WTC11 (cell line): Measurements from ENCODE around the gene CNTN1. TPM values are rescaled to one million over a fixed set of nuclear protein-coding genes. Genes with fewer than 3 reads are reported as not detected.

Experiments used
- ATAC-seq: fragments of 200-7000 bp; cut with Tn5 transposase; 2 replicates; pipeline ENCODE4 v1.10.0; 2021; ENCODE audit warnings: mild to moderate bottlenecking, moderate library complexity
- CTCF ChIA-PET: fragments of 300-600 bp; sonication (Branson Sonifier 250); formaldehyde crosslinking; loops from one replicate; lab custom pipeline; 2021; ENCODE audit warnings: antibody characterized with exemption; lab: Charles Lee
- POLR2A ChIA-PET: fragments of 350-600 bp; sonication (Branson Sonifier 250); formaldehyde crosslinking; loops from one replicate; lab custom pipeline; 2021; ENCODE audit warnings: antibody characterized with exemption; lab: Charles Lee
- DNase-seq: peaks from one replicate; pipeline ENCODE4 v3.0.0; 2021; ENCODE audit warnings: low spot score
- H3K27ac Mint-ChIP-seq: 2 replicates; pipeline ENCODE4 v1.8.0; 2021; ENCODE audit warnings: mixed read lengths
- H3K27me3 Mint-ChIP-seq: 2 replicates; pipeline ENCODE4 v1.8.0; 2021; ENCODE audit warnings: low read depth, mild to moderate bottlenecking, moderate library complexity, mixed read lengths
- H3K36me3 Mint-ChIP-seq: 2 replicates; pipeline ENCODE4 v1.8.0; 2021; ENCODE audit warnings: mixed read lengths
- H3K4me1 Mint-ChIP-seq: 2 replicates; pipeline ENCODE4 v1.8.0; 2022; ENCODE audit warnings: mixed read lengths
- H3K4me3 Mint-ChIP-seq: 2 replicates; pipeline ENCODE4 v1.8.0; 2021; ENCODE audit warnings: mild to moderate bottlenecking, moderate library complexity, mixed read lengths
- H3K9me3 Mint-ChIP-seq: 2 replicates; pipeline ENCODE4 v1.8.0; 2021; ENCODE audit warnings: mixed read lengths
- ESRRA ChIP-seq: sonication (generic); formaldehyde crosslinking; IDR thresholded peaks from 2 replicates; pipeline ENCODE4 v1.8.1; 2022; ENCODE audit warnings: mild to moderate bottlenecking, missing genetic modification reagents, borderline replicate concordance
- ETV6 ChIP-seq: sonication (generic); formaldehyde crosslinking; IDR thresholded peaks from 2 replicates; pipeline ENCODE4 v1.8.1; 2022; ENCODE audit warnings: mild to moderate bottlenecking, missing genetic modification reagents
- FOXJ3 ChIP-seq: sonication (generic); formaldehyde crosslinking; IDR thresholded peaks from 2 replicates; pipeline ENCODE4 v1.9.0; 2021; ENCODE audit warnings: missing genetic modification reagents, mild to moderate bottlenecking, borderline replicate concordance
- HMGA2 ChIP-seq: fragments of 250-450 bp; sonication (Bioruptor Pico); IDR thresholded peaks from 2 replicates; pipeline ENCODE4 v1.4.0; 2021; ENCODE audit warnings: mild to moderate bottlenecking, moderate library complexity
- NR3C1 ChIP-seq: sonication (generic); formaldehyde crosslinking; conservative IDR thresholded peaks from 2 replicates; pipeline ENCODE4 v1.8.1; 2023; ENCODE audit warnings: low read depth, mild to moderate bottlenecking, missing genetic modification reagents
- ZNF232 ChIP-seq: sonication (generic); formaldehyde crosslinking; IDR thresholded peaks from 2 replicates; pipeline ENCODE4 v1.8.0; 2022; ENCODE audit warnings: mild to moderate bottlenecking, missing genetic modification reagents
- ZNF416 ChIP-seq: fragments of 250-450 bp; sonication (Bioruptor Pico); IDR thresholded peaks from 2 replicates; pipeline ENCODE4 v1.9.0; 2021; ENCODE audit warnings: mild to moderate bottlenecking, inconsistent platforms
- ZNF423 ChIP-seq: fragments of 250-450 bp; sonication (Bioruptor Pico); IDR thresholded peaks from 2 replicates; pipeline ENCODE4 v2.1.2; 2022; ENCODE audit warnings: mild to moderate bottlenecking, moderate library complexity
- total RNA-seq: library from RNA; stranded (reverse); gene quantifications from 3 replicates; pipeline ENCODE4 v1.2.3, GENCODE V29; 2021
- TF ChIP-seq, protein P1 (sequence below): fragments of 200-600 bp; IDR thresholded peaks from 2 replicates; pipeline ENCODE4 v1.8.0; 2022; ENCODE audit warnings: antibody characterized with exemption
- TF ChIP-seq, protein P2 (sequence below): sonication (generic); formaldehyde crosslinking; IDR thresholded peaks from 2 replicates; pipeline ENCODE4 v1.8.1; 2023; ENCODE audit warnings: mild to moderate bottlenecking, moderate library complexity, missing genetic modification reagents
- TF ChIP-seq, protein P3 (sequence below): sonication (generic); formaldehyde crosslinking; IDR thresholded peaks from 2 replicates; pipeline ENCODE4 v1.8.0; 2023; ENCODE audit warnings: mild to moderate bottlenecking, missing genetic modification reagents
- TF ChIP-seq, protein P4 (sequence below): sonication (generic); formaldehyde crosslinking; conservative IDR thresholded peaks from 2 replicates; pipeline ENCODE4 v1.8.1; 2023; ENCODE audit warnings: mild to moderate bottlenecking, low read depth, missing genetic modification reagents, moderate library complexity
- TF ChIP-seq, protein P5 (sequence below): sonication (generic); formaldehyde crosslinking; IDR thresholded peaks from 2 replicates; pipeline ENCODE4 v1.8.0; 2022; ENCODE audit warnings: missing genetic modification reagents
- TF ChIP-seq, protein P6 (sequence below): sonication (generic); formaldehyde crosslinking; IDR thresholded peaks from 2 replicates; pipeline ENCODE4 v1.8.1; 2022; ENCODE audit warnings: low read depth, missing genetic modification reagents, borderline replicate concordance

CNTN1 gene
- total RNA-seq, 1 experiment from 2014 or later: 16.9 TPM

DNA sequence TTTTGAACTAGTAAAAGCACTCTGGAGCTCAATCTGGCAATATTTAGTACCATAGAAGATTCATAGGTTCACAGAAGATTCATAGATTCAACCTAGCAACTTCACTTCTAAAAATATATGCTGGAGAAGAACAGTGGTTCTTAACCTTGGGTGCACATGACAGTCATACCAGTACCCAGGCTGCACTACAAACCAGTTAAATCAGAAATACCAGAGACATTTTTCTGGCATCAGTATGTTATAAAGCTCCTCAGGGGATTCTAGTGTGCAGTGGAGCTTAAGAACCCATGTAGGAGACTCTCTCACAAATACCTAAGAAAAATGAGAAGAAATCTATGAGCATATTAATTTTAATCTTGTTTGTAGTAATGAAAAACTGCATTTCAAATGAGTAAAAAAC lies 46.6 kb downstream of the CNTN1 start (continued):
- TF ChIP-seq ZNF423 (CRISPR knock-in tag) (no peak), ZNF232 (CRISPR knock-in tag) (no peak), FOXJ3 (CRISPR knock-in tag) (no peak), HMGA2 (CRISPR knock-in tag) (no peak), ZNF416 (no peak), ESRRA (CRISPR knock-in tag) (no peak)
- TF ChIP-seq, protein P1, sequence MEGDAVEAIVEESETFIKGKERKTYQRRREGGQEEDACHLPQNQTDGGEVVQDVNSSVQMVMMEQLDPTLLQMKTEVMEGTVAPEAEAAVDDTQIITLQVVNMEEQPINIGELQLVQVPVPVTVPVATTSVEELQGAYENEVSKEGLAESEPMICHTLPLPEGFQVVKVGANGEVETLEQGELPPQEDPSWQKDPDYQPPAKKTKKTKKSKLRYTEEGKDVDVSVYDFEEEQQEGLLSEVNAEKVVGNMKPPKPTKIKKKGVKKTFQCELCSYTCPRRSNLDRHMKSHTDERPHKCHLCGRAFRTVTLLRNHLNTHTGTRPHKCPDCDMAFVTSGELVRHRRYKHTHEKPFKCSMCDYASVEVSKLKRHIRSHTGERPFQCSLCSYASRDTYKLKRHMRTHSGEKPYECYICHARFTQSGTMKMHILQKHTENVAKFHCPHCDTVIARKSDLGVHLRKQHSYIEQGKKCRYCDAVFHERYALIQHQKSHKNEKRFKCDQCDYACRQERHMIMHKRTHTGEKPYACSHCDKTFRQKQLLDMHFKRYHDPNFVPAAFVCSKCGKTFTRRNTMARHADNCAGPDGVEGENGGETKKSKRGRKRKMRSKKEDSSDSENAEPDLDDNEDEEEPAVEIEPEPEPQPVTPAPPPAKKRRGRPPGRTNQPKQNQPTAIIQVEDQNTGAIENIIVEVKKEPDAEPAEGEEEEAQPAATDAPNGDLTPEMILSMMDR: no peak
- TF ChIP-seq, protein P2, sequence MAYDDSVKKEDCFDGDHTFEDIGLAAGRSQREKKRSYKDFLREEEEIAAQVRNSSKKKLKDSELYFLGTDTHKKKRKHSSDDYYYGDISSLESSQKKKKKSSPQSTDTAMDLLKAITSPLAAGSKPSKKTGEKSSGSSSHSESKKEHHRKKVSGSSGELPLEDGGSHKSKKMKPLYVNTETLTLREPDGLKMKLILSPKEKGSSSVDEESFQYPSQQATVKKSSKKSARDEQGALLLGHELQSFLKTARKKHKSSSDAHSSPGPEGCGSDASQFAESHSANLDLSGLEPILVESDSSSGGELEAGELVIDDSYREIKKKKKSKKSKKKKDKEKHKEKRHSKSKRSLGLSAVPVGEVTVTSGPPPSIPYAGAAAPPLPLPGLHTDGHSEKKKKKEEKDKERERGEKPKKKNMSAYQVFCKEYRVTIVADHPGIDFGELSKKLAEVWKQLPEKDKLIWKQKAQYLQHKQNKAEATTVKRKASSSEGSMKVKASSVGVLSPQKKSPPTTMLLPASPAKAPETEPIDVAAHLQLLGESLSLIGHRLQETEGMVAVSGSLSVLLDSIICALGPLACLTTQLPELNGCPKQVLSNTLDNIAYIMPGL (CRISPR knock-in tag): no peak

DNA sequence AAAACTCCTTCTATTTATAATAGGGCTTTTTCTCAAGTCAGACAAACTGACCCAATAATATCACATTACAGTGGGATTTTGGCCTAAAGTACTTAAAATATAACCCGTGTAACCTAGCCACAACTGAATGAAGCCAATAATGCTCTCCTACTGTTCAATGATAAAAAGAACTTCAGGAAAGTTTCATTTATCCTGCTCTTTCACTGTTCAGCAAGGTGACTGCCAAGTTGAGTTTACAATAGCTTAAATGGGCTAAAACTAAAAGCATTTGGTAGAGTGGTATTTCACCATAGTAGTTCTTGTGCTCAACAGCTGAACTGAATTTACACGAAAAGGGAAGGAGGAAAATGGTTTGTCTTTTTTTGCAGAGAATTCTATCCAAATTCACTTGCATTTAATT lies 49.8 kb downstream of the CNTN1 start:
- CTCF ChIA-PET: no interaction called here
- POLR2A ChIA-PET: no interaction called here
- peaks cover 29% of the 10 kb centered on the region for H3K9me3 Mint-ChIP-seq
- H3K27ac Mint-ChIP-seq: no peak overlapping the region
- peaks cover 11% of the 10 kb centered on the region for H3K4me1 Mint-ChIP-seq
- DNase-seq: no peak
- peaks cover 12% of the 10 kb centered on the region for H3K36me3 Mint-ChIP-seq
- no peak for ATAC-seq
- TF ChIP-seq, protein P3, sequence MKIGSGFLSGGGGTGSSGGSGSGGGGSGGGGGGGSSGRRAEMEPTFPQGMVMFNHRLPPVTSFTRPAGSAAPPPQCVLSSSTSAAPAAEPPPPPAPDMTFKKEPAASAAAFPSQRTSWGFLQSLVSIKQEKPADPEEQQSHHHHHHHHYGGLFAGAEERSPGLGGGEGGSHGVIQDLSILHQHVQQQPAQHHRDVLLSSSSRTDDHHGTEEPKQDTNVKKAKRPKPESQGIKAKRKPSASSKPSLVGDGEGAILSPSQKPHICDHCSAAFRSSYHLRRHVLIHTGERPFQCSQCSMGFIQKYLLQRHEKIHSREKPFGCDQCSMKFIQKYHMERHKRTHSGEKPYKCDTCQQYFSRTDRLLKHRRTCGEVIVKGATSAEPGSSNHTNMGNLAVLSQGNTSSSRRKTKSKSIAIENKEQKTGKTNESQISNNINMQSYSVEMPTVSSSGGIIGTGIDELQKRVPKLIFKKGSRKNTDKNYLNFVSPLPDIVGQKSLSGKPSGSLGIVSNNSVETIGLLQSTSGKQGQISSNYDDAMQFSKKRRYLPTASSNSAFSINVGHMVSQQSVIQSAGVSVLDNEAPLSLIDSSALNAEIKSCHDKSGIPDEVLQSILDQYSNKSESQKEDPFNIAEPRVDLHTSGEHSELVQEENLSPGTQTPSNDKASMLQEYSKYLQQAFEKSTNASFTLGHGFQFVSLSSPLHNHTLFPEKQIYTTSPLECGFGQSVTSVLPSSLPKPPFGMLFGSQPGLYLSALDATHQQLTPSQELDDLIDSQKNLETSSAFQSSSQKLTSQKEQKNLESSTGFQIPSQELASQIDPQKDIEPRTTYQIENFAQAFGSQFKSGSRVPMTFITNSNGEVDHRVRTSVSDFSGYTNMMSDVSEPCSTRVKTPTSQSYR (CRISPR knock-in tag): no peak
- TF ChIP-seq, protein P4, sequence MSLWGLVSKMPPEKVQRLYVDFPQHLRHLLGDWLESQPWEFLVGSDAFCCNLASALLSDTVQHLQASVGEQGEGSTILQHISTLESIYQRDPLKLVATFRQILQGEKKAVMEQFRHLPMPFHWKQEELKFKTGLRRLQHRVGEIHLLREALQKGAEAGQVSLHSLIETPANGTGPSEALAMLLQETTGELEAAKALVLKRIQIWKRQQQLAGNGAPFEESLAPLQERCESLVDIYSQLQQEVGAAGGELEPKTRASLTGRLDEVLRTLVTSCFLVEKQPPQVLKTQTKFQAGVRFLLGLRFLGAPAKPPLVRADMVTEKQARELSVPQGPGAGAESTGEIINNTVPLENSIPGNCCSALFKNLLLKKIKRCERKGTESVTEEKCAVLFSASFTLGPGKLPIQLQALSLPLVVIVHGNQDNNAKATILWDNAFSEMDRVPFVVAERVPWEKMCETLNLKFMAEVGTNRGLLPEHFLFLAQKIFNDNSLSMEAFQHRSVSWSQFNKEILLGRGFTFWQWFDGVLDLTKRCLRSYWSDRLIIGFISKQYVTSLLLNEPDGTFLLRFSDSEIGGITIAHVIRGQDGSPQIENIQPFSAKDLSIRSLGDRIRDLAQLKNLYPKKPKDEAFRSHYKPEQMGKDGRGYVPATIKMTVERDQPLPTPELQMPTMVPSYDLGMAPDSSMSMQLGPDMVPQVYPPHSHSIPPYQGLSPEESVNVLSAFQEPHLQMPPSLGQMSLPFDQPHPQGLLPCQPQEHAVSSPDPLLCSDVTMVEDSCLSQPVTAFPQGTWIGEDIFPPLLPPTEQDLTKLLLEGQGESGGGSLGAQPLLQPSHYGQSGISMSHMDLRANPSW (CRISPR knock-in tag): no peak
- TF ChIP-seq, protein P5, sequence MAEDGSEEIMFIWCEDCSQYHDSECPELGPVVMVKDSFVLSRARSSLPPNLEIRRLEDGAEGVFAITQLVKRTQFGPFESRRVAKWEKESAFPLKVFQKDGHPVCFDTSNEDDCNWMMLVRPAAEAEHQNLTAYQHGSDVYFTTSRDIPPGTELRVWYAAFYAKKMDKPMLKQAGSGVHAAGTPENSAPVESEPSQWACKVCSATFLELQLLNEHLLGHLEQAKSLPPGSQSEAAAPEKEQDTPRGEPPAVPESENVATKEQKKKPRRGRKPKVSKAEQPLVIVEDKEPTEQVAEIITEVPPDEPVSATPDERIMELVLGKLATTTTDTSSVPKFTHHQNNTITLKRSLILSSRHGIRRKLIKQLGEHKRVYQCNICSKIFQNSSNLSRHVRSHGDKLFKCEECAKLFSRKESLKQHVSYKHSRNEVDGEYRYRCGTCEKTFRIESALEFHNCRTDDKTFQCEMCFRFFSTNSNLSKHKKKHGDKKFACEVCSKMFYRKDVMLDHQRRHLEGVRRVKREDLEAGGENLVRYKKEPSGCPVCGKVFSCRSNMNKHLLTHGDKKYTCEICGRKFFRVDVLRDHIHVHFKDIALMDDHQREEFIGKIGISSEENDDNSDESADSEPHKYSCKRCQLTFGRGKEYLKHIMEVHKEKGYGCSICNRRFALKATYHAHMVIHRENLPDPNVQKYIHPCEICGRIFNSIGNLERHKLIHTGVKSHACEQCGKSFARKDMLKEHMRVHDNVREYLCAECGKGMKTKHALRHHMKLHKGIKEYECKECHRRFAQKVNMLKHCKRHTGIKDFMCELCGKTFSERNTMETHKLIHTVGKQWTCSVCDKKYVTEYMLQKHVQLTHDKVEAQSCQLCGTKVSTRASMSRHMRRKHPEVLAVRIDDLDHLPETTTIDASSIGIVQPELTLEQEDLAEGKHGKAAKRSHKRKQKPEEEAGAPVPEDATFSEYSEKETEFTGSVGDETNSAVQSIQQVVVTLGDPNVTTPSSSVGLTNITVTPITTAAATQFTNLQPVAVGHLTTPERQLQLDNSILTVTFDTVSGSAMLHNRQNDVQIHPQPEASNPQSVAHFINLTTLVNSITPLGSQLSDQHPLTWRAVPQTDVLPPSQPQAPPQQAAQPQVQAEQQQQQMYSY: no peak
- no peak for TF ChIP-seq NR3C1 (CRISPR knock-in tag)
- TF ChIP-seq ETV6: no peak
- TF ChIP-seq HMGA2 (CRISPR knock-in tag): no peak
- TF ChIP-seq, protein P6, sequence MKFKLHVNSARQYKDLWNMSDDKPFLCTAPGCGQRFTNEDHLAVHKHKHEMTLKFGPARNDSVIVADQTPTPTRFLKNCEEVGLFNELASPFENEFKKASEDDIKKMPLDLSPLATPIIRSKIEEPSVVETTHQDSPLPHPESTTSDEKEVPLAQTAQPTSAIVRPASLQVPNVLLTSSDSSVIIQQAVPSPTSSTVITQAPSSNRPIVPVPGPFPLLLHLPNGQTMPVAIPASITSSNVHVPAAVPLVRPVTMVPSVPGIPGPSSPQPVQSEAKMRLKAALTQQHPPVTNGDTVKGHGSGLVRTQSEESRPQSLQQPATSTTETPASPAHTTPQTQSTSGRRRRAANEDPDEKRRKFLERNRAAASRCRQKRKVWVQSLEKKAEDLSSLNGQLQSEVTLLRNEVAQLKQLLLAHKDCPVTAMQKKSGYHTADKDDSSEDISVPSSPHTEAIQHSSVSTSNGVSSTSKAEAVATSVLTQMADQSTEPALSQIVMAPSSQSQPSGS (CRISPR knock-in tag): no peak
- no peaks in the 10 kb centered on the region for H3K27me3 Mint-ChIP-seq
- no peak overlapping the region for H3K4me3 Mint-ChIP-seq
